ENCODE results near the gene NHLRC2.
A peak's percentile ranks its signal among the peaks of the same experiment; 100 is the strongest.
"Not testable (repeated sequence)": the region's sequence is repeated elsewhere in the genome, so short reads cannot be mapped to it uniquely, and the experiment has no call there.

The NHLRC2 gene

GRCh38 chr10:113854013-113854760 is at the start of gene NHLRC2, which contains the start of gene DCLRE1A:
Gene NHLRC2, plus strand, starts transcription at chr10:113854661. Its CDS starts 212 bp downstream, at chr10:113854873.
Gene DCLRE1A, minus strand, starts transcription at chr10:113854082. Its CDS starts 900 bp downstream, at chr10:113853182.
- peak; percentile 80 for DNase-seq

DNA sequence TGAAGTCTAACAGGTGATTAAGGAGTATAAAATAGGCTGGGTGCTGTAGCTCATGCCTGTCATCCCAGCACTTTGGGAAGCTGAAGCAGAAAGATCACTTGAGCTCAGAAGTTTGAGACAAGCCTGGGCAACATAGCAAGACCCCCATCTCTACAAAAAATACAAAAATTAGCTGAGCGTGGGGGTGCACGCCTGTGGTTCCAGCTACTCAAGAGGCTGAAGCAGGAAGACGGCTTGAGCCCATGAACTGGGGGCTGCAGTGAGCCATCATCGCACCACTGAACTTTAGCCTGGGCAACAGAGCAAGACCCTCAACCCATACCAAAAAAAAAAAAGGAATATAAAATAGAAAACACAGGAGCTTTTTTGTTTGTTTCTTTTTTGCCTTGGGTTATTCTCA is 48.0 kb upstream of the NHLRC2 start:
- no peak for DNase-seq

- DNase-seq: no peak
Measured at GRCh38 chr10:113808168-113808567, 46.3 kb upstream of the NHLRC2 start.

GRCh38 chr10:113814700-113815099 is 39.8 kb upstream of the NHLRC2 start:
- DNase-seq: not testable (repeated sequence)

DNA sequence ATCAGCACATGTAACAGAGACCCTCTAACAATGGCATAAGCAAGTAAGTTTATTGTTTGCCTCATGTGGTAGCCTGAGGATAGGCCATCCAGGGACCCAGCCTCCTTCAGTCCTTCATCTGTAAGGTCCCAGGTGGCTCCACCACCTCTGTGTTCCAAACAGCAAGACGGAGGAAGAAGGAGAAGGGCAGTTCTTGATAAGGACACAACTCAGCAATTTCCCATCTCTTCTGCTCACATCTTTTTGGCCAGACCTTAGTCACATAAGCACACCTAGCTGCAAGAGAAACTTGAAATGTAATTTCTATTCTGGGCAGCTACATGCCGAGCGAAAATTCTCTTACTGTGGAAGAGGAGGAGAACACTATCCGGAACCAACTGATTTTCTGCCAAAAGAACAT is 34.5 kb upstream of the NHLRC2 start:
- DNase-seq: no peak

DNA sequence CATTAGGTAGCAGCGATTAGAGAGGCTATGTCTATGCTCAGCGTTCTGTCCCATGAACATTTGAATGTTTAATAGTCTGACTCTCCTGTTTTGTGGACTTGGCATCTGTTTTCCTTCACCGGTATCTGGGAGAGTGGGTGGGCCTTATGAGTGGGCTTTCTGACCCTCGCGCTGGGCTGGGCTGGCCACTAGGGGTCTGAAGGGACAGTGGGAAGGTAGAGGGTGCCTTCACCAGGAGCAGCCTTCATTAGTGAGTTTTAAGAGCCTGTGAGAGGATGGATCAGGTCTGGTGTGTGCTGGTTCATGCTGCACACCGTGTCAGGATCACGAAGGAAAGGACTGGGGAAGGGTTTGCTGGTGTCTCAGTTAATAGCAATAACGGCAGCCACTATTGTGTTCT is 34.0 kb upstream of the NHLRC2 start:
- DNase-seq: no peak

DNA sequence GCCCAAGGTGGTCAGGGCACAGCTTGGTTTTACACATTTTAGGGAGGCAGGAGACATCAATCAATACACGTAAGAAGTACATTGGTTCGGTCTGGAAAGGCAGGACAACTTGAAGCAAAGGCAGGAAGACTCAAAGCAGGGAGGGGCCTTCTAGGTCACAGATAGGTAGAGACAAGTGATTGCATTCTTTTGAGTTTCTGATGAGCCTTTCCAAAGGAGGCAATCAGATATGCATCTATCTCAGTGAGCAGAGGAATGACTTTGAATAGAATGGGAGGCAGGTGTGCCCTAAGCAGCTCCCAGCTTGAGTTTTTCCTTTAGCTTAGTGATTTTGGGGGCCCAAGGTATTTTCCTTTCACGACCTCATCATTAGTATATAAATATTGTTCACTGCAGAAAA is 33.2 kb upstream of the NHLRC2 start:
- not testable (repeated sequence) for DNase-seq

DNA sequence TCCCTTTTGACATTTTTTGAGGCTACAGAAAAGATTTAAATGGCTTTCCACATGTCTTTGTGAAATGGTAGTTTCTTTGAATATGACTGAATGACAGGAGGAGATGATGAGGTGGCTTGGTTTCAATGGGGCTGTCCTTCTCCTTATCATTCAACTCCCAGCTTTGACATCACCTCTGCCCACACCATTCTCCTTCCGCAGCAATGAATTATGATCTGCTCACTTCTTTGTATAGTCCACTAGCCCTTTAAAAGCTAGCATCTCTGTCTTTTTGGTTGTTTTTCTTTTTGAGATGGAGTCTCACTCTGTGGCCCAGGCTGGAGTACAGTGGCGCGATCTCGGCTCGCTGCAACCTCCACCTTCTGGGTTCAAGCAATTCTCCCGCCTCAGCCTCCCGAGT is 32.3 kb upstream of the NHLRC2 start:
- no peak for DNase-seq

DNA sequence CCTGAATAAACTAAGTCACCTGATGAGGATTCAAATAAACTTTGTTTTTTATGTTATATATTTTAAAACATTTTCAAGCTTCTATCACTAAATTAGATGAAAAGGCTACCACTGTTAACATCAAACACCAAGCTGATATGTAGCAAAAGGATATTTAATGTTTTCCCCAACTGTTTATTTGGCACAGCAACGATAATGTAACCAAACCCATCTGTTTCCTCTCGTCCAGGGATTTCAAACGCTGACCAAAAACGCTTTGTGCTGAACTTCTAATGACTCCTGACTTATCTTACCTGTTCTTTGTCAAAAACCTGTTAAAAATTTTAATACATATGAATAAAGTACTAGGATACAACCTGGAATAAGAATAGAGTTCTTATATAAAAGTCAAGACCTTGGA is 31.1 kb upstream of the NHLRC2 start:
- no peak for DNase-seq

DNA sequence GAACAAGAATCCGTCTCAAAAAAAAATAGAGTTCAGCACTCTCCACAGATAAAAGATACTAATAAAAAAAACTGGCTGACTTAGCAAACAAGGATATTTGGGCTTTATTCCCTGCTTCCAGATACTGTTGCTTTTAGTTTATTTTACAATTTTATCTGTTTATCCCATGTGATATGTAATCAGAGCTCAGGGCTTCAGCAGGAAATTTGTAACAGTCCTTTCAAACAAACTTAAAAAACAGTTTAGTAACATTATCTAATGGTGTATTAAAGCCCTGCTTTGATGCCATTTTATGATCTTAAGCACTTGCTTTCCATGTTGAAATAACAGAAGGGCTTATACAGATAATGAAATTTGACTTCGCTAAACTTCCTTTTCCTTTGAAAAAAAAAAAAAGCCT is 28.7 kb upstream of the NHLRC2 start:
- DNase-seq: no peak

DNA sequence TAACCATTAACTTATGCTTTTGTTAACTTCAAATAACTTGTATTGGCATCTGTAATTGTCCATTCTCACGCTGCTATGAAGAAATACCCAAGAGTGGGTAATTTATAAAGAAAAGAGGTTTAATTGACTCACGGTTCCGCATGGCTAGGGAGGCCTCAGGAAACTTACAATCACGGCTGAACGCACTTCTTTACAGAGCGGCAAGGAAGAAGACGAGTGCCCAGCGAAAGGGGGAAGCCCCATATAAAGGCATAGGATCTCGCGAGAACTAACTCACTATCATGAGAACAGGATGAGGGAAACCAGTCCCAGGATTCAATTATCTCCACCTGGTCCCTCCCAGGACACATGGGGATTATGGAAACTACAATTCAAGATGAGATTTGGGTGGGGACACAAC is 25.9 kb upstream of the NHLRC2 start:
- DNase-seq: not testable (repeated sequence)

GRCh38 chr10:113842171-113842570 is 12.3 kb upstream of the NHLRC2 start:
- DNase-seq: no peak

GRCh38 chr10:113843972-113844485 is 10.4 kb upstream of the NHLRC2 start:
- DNase-seq: no peak

- no peak for DNase-seq
Measured at GRCh38 chr10:113846036-113846435, 8.4 kb upstream of the NHLRC2 start.

- no peak for DNase-seq
Measured at GRCh38 chr10:113849140-113849803, 5.2 kb upstream of the NHLRC2 start.

DNA sequence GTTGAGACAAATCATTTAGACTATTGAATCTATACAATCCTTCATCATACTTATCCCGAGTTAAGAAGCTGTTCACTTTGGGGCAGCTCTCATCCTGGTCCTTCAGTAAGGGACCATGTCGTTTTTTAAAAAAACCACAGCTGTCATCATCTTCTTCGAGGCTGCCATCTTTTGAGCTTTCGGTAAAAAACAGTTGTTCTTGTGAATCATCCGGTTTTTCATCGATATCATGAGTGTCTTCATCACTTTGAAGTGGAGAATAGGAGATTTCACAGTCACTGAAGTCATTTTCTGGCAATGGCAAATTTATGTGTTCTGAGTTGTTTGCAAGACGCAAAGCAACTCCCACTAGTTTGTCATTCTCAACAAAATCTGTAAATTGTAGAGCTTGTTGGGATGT is 4.5 kb upstream of the NHLRC2 start:
- no peak for DNase-seq

DNA sequence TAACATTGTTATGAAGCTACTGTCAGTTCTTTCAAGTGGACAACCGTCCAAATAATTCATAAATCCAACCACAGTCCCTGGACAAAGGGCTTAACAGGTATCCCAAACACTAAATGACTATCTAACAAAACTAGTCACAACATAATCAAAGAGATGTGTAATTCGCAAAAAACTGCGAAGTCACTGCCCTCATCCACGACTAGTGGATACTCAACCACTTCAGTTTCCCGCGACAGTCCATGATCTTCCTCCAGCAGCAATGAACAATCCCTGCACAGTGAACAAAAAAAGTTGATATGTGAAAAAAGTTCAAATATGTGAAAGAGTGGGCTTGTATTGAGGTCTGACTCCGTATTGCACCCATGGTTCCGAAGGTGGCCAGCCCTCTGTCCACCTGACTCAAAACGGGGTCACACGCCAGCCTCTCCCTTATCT is 866 bp upstream of the NHLRC2 start:
- peak; percentile 7 for DNase-seq

GRCh38 chr10:113854761-113855588 is 514 bp downstream of the NHLRC2 start:
- peak; percentile 73 for DNase-seq

GRCh38 chr10:113856563-113856962 is 2.1 kb downstream of the NHLRC2 start:
- no peak for DNase-seq

GRCh38 chr10:113857210-113857609 is 2.7 kb downstream of the NHLRC2 start:
- DNase-seq: no peak

GRCh38 chr10:113858541-113858940 is 4.1 kb downstream of the NHLRC2 start:
- DNase-seq: no peak

DNA sequence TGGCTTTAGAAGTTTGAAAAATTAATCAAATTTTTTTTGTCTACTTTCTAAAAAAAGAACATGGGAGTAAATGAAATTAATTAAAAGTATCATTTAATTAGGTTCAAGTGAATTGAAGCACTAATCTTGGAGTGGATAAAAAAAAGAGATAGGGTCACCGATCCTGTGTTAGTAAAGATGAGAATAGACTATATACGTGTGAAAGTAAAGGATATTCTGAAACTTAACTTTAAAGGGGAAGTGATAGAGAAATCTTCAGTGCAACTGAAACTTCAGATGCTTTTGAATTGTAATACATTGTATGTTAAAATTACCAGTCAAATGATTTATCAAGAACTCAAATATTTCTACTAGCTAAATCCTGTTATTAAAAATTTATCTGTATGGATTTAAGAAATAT is 4.8 kb downstream of the NHLRC2 start:
- DNase-seq: peak; percentile 30

- DNase-seq: peak; percentile 86
Measured at GRCh38 chr10:113865901-113866300, 11.4 kb downstream of the NHLRC2 start.
